Stimulated activated CD4-positive, alpha-beta T cell treated with anti-CD3 and anti-CD28 coated beads, Interleukin-12 subunit alpha, Interleukin-12 subunit beta, amount 100 ng/mL, for 24 hours (primary cell): ENCODE results near the gene TCN2.
A peak's percentile ranks its signal among the peaks of the same experiment; 100 is the strongest.
"Not testable (repeated sequence)": the region's sequence is repeated elsewhere in the genome, so short reads cannot be mapped to it uniquely, and the experiment has no call there.

Experiments used
- DNase-seq, 2 experiments: peaks; one replicate each; pipeline ENCODE4 v3.0.0-alpha.2; 2020; ENCODE audit warnings: low read depth in 2 of 2

The TCN2 gene

DNA sequence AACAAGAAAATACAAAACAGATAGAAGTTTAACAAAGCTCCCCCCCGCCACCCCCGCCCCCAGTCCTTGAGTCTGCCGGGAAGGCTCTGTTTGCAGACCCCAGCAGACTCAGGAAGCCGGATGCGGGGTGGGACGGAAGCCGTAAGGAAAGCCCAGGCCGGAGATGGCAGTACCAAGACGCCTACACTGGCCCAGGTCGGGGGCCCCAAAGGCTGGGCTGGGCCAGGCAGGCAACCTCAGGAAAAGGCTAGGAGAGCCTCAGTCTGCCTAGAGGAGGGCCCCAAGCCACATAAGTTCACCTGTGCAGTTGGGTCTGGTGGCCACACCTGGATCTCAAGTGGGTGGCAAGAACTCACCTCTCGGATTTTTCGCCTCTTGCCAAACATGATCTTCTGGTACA lies 28.5 kb upstream of the TCN2 start:
- no peak for DNase-seq

DNA sequence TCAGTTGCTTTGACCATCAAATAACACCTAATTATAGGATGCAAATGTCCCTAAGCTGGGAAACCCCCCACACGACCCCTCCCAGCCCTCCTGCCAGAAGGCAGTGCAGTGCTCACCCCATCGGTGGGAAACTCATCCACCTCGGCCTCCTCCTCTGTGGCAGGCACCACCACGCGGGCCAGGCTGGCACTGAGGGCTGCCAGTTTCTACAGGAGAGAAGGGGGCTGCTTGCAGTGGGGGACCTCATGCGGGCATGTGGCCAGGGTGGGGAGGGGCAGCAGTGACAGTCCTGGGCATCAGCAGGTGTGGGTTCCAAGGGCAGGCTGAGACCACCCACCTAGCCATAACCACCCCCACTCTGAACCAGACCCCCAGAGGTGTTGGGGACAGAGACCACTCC lies 26.1 kb upstream of the TCN2 start:
- DNase-seq: no peak

DNA sequence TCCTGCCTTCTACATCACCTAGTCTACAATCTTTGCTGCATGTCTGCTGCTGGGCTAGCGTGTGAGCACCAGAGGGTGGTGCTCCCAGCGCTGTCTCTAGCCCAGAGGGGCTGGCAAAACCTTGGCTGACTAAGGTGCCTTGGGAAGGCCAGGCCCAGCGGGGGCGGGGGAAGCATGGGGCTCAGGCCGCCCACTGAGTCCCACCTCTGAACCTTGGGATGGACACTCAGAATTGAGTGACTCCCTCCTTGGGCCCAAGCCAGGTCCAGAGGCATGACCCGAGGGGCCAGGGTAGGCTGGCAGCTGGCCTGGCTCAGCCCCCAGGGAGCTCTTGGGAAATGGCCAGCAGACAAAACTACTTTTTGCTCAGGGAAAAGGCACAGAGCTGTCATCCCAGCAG lies 24.9 kb upstream of the TCN2 start:
- no peak for DNase-seq

DNA sequence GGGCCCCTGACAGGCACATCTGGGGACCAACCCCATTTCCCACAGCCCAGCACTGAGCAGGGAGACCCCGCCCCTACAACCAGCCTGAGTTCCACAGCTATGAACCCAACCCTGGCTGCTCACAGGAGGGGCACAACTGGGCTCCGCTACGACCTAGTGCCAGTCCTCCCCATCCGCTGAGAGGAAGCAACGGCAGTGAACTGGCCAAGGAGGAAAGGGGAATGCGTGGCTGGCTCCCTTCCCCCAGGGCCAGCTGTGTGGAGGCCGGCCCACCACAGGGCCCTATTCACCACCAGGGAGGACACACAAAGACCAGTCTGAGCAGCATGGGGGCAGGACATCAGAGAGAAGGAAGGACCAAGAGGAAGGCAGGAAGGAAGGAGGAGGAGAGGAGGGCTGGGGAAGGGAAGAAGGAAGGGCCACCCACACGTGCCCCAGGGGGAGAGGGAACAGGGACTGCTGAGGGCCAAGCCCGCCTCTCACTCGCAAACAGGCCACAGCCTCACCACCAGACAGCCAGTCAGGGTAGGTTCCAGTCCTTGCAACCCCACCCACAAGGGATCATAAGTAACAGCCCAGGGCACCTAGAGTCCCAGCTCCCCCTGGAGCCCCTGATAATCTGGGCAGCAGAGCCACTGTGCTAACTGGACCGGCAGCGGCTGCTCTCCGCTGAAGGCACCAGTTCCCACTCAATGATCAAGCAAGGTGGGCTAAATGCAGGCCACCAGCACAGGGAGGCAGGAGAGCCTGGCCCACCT lies 24.0 kb upstream of the TCN2 start:
- DNase-seq: no peak

DNA sequence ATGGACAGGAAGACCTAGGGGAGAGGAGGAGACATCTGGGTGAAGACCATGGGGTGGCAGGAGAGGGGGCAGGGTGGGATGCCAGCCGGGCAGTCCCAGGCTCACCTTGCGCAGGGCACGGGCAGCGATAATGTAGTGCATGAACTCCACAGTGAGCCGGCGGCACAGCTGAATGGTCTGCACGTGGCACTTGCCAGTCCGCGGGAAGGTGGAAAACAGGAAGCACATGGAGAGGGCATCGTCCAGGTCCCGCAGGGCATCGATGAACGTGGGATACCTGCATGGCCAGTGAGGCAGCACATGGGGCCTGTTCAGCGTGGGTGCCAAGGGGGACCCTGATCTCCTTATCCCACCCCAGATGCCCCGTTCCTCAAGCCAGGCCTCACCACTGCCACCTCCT lies 22.5 kb upstream of the TCN2 start:
- DNase-seq: no peak

DNA sequence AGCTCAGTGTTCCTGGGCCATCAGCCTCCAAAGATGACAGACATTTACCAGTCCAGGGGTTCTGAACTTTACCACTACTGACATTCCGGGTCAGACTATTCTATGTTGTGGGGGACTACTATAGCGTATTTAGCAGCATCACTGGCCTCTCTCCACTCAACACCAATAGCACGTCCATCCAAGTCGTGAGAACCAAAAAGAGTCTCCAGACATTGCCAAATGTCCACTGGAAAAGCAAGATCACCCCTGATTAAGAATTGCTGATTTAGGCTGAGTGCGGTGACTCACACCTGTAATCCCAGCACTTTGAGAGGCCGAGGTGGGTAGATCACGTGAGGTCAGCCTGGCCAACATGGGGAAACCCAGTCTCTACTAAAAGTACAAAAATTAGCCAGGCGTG lies 20.6 kb upstream of the TCN2 start:
- no peak for DNase-seq

DNA sequence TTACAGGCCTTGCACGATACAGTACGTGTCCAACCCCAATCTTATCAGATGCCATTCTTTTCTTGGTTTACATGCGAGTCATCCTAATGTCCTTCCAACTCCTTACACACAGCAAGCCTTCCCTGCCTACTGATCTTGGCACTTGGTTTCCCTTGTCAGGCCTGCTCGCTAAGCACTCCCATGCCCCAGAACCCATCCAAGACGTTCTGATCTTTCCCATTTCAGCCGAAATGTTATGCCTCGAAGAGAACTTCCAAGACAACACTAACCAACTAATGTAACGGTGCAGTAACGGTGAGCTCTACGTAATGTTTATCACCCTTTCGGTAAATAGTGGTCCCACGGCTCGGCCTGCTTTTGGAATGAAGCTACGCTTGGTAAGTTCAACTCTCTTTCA lies 15.8 kb upstream of the TCN2 start:
- no peak for DNase-seq

DNA sequence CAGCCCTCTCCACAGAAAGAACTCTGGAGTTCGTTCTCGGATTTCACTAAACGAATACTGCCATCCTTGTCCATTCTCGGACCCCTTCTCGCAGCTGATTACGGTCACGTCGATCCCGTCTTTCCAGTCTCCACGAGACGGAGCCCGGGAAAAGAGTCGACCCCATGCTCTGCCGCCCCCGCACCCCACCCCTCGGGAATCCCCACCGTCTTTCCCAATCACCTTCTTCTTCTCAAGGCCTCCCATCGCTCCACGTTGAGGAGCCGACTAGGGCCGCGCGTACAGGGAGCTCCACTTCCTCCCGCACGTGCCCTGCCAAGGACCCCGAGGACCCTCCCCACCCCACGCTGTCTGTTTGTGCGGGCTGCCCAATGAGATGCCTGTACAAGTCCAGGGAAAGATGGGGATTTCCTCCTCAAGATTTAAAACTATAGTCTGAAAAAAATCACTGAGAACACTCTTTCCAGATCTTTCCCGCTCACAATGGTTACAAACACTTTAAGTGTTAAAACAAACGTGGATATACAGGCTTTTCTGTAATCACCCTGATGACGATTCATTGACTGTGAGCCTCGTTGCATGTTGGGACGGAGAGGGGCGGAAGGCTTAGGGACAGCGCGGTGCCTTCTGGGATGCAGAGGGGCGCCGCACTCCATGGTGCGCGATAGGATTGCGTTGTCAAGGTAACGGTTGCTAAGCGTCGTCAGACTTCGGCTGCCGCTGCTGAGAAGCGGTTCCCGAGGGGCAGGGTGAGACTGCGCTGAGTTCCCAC lies 15.2 kb upstream of the TCN2 start, which contains the start of gene PES1:
PES1 (minus strand) TSS at position 323 of the 772 bp plus-strand sequence; CDS start at position 246, 77 bp downstream.
- DNase-seq: peak; percentile 85 to 89

DNA sequence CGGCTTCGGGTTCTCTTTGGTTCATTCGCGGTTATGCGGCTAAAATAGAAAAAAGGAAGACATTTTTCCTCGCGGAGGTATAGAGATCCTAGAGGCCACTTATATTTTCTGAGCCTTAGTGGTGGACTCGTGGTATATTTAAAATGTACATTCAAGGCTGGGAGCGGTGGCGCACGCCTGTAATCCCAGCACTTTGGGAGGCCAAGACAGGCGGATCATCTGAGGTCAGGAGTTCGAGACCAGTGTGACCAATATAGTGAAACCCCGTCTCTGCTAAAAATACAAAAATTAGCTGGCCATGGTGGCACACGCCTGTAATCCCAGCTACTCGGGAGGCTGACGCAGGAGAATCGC lies 14.6 kb upstream of the TCN2 start:
- DNase-seq: not testable (repeated sequence)

DNA sequence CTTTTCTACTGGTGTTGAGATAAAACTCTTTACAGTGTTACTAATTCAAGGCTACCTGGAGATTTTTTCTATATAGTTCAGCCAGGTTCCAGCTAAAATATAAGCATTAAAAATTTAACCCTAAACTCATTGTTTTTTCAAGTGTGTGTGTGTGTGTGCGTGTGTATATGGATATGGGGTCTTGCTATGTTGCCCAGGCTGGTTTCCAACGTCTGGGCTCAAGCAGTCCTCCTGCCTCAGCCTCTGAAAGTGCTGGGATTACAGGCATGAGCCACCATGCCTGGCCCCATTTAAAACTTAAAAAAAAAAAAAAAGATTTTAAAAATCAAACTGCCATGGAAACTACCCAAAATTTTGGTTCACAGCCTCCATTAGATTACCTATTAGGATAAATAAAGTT lies 10.8 kb upstream of the TCN2 start:
- DNase-seq: no peak

DNA sequence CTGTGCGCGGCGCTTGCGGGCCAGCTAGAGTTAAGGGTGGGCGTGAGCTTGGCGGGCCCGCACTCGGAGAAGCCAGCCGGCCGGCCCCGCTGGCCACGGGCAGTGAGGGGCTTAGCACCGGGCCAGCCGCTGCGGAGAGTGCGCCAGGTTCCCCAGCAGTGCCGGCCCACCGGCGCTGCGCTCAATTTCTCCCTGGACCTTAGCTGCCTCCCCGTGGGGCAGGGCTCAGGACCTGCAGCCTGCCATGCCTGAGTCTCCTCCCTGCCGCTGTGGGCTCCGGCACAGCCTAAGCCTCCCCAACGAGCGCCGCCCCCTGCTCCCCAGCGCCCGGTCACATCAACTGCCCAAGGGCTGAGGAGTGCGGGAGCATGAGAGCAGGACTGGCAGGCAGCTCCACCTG lies 10.1 kb upstream of the TCN2 start:
- no peak for DNase-seq

DNA sequence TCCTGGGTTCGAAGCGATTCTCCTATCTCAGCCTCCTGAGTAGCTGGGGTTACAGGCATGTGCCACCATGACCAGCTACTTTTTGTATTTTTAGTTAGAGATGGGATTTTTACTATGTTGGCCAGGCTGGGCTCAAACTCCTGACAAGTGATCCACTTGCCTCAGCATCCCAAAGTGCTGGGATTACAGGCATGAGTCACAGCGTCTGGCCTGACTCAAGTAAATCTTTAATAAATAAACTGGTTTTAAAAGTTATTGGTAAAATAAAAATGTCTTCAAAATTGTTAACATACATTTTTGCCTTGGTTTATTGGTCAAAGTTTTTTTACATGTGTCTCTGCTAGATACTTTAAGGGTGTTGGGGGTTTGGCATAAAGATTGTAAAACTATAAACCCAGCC lies 8.0 kb upstream of the TCN2 start:
- DNase-seq: no peak

DNA sequence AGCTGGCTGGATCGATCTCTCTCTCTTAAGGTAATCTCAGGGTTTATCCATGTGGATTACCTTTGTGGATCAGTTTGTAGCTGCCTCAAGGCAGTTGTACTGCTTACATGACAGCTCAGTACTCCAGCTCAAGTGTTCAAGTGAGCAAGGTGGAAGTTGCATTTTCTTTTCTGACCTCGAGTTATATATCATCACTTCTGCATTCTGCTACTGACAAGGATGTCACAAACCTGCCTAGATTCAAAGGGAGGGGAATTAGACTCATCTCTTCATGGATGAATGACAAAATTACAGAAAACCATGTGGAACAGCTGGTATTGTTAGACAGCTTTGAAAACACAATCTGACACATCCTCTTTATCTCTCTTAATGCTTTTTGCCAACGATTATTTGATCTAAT lies 6.1 kb upstream of the TCN2 start:
- DNase-seq: no peak

DNA sequence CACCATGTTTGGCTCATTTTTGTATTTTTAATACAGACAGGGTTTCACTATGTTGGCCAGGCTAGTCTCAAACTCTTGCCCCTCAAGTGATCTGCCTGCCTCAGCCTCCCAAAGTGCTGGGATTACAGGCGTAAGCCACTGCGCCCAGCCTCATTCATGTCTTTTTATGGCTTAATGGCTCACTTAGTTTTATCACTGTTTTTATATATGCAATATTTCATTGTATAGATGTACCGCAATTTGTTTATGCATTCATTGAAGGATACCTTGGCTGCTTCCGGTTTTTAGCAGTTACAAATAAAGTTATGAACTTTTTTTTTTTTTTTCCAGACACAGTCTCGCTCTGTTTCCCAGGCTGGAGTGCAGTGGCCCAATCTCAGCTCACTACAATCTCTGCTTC lies 5.5 kb upstream of the TCN2 start:
- DNase-seq: no peak

DNA sequence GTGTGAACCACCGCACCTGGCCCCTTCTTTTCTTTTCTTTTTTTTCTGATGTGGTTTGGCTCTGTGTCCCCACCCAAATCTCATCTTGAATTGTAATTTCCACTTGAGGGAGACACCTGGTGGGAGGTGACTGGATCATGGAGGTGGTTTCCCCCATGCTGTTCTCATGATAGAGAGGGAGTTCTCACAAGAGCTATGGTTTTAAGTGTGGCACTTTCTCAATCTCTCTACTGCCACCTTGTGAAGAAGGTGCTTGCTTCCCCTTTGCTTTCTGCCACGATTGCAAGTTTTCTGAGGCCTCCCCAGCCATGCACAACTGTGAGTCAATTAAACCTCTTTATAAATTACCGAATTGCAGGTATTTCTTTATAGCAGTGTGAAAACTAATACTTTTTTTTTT lies 4.9 kb upstream of the TCN2 start:
- DNase-seq: no peak

DNA sequence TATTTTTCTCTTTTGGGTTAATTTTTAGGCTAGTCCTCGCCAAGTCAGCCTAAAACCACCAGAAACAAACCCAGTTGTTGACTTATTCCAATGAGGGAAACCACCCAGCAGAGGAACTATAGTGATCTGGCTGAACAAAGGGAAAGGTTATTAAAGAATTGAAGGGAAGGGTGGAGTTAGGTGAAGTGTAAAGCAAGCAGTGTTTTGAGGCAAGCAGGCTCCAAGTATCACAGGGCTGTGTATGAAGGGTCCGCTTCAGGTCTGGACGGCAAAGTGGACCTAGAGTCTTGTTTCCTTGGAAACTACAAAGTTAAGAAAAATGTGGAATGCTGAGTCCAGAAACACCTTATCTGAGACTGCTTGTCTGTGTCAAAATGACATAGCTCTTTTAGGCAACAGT lies 3.2 kb upstream of the TCN2 start:
- DNase-seq: no peak

DNA sequence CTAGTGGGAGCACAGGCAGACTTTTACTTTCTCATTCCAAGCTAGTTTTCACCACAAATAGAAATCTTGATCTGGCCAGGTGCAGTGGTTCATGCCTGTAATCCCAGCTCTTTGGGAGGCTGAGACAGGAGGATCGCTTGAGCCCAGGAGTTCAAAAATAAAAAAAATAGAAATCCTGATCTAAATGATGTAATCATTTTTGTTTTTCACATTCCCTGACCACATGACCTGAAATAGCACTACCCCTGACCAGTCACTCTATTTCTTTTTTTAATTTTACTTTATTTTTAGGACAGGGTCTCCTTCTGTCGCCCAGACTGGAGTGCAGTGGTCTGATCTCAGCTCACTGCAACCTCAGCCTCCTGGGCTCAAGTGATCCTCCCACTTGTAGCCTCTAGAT lies 2.3 kb upstream of the TCN2 start:
- DNase-seq: no peak

DNA sequence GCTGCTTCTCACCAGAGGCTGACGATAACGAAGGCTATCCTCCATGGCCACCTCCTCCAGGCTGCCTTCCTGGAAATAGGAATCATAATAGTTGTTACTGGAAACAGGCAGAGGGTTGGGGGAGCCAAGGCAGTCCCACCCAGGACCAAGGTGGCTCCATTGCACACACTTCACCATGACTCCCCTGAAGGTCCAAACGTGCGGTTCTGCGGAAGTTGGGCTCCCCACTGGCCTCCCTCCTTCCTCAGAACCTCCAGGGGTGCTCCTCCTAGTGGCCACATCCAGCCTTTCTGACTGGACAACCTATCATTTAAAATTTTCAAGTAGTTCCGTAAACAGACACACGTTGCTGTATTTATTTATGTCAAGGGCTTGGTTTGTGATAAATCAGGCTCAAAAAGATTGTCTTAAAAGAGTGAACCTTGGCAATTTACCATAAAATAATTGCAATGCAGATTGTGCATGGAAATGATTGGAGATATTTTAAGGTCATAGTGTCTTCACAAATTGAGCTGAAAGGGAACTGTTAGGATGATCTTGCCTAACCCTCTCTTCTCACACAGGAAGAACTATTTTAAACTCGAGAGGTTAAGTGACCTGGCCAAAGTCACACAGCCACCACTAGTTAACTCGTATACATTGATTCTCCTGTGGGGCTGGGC lies 1.4 kb upstream of the TCN2 start:
- peak in 1 of 2 experiments; percentile 32 for DNase-seq

DNA sequence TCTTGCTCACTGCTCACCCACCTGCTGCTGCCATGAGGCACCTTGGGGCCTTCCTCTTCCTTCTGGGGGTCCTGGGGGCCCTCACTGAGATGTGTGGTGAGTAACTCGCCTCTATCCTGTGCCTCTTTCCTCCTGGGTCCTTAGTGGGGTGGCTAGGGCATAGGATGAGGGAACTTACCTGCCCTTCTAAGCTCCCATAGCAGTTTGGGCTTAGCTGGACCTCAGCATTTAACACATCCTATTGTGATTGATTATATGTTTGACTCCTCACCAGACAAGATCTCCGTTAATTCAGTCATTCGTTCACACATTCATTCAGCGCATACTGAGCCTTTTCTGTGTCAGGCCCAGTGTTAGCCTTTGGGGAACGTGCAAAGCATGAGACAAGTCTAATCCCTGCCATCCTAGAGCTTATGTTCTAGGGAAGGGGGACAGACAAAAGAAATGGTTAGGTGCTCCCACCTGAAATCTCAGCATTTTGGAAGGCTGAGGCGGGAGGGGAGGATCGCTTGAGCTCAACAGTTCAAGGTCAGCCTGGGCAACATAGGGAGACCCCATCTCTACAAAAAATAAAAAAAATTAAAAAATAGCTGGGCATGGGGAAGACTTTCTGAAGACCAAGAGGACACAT lies 441 bp downstream of the TCN2 start:
- DNase-seq: no peak

DNA sequence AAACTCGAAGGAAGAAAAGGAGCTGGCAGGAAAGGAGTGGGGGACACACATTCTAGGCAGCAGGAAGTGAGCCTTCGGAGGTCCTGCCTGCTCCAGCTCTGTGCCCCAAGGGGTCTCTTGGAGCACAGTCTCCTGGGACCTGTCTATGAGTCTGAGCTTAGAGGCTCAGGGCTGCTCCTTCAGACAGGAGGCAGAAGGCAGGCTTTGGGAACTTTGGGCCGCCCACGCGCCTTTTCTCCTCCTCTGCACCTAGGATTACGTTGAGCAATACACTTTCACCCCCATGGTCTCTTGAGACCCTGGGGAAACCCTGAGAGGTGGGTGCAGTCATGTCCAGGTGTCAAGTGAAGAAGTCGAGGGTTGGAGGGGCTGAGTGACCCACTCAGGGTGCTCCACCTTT lies 965 bp downstream of the TCN2 start:
- DNase-seq: no peak

DNA sequence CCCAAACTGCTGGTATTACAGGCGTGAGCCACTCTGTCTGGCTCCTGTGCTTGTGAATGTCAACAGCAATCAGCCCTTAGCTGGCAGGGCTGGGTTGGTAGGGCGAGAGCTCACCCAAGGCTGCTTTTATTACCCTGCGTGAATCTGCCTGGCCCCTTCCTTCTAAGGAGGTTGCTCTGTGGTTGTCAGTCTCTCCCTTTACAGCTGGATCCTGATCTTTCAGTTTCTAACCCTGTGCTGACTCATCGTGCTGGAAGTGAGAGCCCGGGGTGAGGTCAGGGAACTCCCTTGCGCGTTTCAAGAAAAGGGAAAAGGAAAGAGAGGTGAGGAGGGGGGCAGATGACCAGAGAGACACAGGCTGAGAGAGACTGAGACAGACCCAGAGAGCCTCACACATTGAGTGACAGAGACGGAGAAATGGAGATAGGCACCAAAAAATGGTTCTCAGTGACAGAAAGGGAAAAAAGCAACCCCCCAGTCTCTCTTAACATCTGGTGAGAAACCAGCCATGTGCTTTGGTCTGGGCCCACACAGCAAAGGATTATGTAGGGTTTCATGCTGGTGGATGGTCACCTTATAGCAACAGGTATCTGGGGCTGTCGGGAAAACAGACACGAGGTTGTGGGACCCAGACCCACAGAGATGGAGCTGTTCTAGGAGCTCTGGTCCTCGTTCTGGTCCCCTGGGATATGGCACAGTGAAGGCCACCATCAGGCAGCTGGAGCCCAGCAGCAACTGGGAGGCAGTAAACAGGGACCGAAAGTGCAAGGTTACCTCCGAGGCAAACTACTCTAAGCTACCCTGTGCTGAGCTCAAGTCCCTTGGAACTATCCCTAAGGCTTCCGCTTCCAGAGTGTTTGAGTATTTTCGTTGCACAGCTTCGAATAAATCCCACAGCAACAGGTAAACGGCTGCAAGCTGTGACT lies 2.5 kb downstream of the TCN2 start:
- DNase-seq: no peak
